NCI-H2196 (cell line): Measurements from ENCODE around the gene MTOR.
"Not testable (repeated sequence)": the region's sequence is repeated elsewhere in the genome, so short reads cannot be mapped to it uniquely, and the experiment has no call there.

Experiments
- DNase-seq: peaks from one replicate; lab custom pipeline; 2025; ENCODE audit not compliant: unreplicated experiment; lab: John Stamatoyannopoulos, UW

MTOR gene

DNA sequence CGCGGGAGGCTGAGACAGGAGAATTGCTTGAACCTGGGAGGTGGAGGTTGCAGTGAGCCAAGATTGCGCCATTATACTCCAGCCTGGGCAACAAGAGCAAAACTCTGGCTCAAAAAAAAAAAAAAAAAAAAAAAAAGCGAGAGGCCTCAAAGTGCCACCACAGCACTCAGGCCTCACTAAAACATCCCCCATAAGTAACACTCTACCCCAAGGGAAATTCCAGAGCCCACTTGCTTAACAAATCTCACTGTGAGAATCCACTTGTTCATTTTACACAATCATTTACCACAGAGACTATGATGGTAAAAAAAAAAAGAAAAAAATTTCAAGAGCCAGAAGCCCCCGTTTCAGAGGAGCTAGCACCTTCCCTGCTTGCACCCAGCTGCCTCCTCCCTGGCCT is 136.4 kb downstream of the MTOR start:
- no peak for DNase-seq

DNA sequence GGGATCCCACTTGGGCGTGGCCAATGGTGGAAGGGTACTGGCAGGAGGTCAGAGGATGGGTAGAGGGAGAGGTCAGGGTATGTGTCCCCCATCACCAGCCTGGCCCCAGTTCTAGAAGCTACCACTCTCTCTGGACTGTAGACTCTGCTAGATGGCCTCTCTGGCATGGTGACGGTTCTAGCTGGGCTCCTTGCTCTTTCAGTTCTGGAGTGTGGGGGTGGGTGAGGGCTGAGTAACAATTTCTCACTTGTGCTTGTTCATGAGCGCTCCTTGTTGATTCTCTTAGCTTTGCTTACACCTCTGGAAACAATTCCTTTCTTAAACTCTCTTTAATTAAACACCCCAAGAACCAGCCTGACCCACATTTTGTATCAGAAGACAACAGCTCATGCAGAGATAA is 137.4 kb downstream of the MTOR start:
- no peak for DNase-seq

DNA sequence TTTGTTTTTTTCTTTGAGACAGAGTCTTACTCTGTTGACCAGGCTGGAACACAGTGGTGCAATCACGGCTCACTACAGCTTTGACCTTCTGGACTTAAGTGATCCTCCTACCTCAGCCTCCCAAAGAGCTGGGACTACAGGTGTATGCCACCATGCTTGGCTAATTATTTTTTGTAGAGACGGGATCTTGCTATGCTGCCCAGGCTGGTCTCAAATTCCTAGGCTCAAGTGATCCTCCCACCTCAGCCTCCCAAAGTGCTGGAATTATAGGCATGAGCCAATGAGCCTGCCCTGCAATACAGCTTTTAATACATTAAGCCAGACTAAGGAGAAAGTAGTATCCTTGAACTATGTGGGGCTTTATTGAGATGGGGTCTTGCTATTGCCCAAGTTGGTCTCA is 146.0 kb downstream of the MTOR start:
- DNase-seq: no peak

DNA sequence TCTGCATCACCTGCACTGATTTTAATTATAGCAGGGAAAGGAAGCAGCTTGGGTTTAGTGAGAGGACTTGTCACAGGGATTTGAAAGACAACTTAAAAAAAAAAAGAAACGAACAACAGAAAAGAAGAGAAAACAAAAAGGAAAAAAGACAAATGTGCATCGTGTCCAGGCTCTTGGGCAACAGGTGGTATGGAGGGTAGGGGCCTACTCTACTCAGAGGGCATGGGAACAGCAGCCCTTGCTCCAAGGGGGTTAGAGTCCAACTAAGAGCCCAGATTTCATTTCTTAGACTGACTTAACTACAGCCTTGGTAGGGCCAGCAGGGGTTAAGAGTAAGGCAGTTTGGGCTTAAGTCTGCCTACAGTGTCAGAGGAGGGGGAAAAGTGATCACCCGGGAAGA is 147.4 kb downstream of the MTOR start:
- DNase-seq: no peak

DNA sequence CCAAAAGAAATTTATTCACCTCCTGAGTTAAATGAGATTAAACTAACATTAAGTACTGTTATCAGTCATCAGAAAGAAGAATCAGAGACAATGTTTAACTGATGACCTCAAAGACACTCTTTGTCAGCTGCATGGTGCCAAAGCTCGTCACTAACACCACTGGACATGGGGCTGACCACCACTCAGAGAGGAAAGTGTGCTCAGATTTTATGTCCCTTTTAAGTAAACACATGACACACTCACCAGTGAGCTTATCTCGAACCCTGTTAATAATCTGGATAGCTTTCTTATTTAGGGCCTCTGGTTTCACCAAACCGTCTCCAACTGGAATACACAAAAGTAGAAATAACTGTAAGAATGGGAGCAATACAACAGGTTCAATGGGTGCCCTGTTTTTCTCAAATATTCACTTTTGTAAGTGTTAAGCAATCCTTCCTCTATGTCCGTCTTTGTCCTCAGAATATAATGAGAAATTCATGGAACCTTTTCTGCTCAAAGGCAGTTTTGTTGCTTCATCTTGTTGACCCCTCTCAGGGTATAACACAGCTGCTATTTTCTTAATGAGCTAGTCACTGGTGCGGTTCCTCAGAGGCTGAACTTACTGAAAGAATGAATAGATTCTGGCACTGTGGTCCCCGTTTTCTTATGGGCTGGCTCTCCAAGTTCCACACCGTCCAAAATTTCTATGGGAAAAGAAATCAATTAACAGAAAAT is 153.1 kb downstream of the MTOR start:
- no peak for DNase-seq

DNA sequence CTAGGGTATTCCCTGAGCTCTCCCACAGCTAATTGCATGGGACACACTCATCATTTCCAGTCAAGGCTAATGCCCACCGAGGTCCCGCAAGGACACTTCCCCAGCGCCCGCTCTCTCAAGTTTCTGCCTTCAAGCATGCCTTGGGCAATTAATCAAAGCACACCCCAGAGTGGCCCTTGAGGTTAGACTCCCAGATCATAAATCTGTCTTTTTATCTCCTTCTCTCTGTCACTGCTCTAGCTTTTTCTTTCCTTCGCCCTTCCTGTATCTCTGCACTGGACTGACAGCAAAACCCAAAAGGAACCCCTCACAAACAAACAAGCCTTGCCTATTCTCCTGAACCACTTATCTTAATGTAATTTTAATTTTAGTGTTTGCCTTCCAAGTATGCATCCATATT is 154.8 kb downstream of the MTOR start:
- DNase-seq: no peak

DNA sequence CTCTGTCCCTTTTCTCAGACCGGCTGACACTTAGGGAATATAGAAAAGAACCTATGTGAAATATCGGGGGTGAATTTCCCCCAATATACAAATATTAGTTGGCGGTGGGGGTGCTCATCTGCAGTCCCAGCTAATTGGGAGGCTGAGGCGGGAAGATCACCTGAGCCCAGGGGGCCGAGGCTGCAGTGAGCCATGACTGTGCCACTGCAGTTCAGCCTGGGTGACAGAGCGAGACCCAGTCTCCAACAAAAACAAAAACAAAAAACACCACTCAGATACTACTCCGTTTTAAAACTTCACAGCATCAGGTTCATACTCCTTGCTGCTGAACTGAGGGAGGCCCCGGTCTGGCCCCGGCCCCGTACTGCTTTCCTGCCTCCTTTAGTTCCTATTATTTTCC is 156.8 kb downstream of the MTOR start:
- DNase-seq: no peak

DNA sequence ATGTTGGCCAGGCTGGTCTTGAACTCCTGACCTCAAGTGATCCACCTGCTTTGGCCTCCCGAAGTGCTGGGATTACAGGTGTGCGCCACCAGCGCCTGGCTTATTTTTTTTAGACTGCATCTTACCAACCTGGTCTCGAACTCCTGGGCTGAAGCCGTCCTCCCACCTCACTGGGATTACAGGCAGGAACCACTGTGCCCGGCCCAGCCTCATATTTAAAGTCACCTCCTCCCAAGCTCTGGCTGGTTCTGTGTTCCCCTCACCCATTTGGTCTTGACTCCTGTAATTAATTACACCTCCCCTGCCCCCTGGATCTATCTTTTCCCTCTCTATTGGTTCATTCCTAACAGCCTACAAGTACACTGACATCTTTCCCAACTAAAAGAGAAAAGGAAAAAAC is 161.0 kb downstream of the MTOR start:
- DNase-seq: no peak

DNA sequence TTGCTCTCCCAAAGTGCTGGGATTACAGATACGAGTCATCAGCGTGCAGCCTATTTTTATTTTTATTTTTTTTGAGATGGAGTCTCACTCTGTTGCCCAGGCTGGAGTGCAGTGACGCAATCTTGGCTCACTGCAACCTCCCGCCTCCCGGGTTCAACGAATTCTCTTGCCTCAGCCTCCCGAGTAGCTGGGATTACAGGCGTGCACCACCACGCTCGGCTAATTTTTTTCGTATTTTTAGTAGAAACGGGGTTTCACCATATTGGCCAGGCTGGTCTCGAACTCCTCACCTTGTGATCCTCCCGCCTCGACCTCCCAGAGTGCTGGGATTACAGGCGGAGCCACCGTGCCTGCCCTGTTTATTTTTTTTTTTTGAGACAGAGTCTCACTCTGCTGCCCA is 161.5 kb downstream of the MTOR start:
- not testable (repeated sequence) for DNase-seq

DNA sequence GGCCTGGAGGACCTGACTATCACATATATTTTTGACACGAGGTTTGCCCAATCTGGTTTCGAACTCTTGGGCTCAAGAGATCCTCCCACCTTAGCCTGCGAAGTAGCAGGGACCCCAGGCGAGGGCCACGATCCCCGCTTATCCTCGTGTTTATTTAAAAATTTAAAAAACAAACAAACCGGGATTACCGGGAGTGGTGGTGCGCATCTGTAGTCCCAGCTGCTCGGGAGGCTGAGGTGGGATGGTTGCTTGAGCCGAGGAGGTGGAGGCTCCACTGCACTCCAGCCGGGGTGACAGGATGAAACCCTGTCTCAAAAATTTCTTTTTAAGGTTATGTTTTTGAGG is 162.2 kb downstream of the MTOR start:
- DNase-seq: no peak

DNA sequence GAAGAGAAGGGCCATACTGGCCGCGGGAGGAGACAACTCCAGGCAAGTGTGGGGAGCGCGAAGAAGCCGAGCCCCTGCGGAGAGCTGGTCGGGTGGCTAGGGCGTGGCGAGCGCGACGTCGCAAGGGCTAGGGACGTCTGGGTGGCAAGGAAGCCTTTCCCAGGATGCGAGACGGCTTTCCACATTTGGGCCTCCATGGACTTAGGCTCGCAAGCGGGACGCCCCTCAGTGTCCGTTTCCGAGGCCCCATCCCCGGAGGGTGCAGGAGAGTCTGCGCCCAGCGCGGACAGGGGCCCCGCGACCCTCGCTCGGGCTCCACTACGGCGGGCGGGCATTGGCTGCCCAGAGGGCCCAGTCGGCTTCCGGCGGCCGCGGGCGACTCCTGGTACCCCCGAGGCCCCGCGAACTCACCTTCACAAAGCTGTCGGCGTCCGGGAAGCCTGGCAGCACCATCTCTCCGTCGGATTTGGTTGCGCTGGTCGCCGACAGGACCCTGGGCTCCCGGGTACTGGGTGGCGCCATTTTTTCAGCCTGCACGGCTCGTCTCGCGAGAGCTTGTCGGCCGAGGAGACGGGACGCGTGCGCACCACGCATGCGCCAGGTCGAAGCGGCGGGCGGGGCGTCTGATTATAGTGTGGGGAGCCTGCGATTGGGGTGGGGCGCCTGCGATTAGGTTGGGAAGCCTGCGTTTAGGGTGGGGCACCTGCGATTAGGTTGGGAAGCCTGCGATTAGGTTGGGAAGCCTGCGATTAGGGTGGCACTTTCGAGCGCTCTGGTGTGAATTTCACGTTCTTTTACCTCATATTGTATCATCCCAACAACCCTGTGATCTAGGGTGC is 162.8 kb downstream of the MTOR start, which contains the start of gene EXOSC10:
Gene EXOSC10 (minus strand): TSS at position 560 of the 839 bp plus-strand sequence. CDS start 38 bp downstream, at position 522.
- peak; percentile 95 for DNase-seq

DNA sequence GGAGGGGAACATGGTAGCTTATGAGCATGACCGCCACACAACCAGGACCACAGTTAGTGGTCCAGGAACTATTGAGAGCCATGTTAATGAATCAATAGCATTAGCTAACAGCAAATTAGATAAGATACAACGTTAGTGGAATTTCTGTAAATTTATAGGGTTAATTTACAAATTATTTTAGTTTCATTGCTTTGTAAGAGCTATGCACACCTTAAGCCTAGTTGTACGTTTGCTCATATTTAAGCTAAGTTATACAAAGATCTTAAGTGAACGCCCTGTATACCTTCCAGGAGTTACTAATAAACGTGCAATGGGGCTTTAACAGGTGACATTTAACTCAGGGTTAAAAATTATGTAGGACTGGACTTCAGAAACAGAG is 163.4 kb downstream of the MTOR start:
- DNase-seq: no peak

DNA sequence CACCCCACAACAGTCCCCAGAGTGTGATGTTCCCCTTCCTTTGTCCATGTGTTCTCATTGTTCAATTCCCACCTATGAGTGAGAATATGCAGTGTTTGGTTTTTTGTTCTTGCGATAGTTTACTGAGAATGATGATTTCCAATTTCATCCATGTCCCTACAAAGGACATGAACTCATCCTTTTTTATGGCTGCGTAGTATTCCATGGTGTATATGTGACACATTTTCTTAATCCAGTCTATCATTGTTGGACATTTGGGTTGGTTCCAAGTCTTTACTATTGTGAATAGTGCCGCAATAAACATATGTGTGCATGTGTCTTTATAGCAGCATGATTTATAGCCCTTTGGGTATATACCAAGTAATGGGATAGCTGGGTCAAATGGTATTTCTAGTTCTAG is 178.6 kb downstream of the MTOR start:
- DNase-seq: not testable (repeated sequence)

DNA sequence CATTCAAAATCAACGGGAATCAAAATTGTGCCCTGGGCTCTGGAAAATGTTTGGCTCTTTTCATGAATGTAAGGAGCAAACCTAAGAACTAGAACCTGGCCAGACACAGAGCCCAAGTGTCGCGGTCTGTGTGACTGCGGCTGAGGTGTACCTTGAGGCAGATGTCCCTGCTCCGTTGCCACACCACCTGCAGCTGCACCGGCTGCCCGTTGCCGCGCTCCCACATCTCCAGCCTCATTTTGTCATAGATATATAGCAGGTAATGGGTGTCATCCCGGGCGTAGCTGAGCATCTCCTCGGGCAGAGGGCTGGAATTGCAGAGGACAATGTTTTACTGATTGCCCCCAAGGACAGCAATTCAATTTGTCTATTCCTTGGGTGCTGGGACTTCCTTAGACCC is 181.4 kb downstream of the MTOR start:
- no peak for DNase-seq

DNA sequence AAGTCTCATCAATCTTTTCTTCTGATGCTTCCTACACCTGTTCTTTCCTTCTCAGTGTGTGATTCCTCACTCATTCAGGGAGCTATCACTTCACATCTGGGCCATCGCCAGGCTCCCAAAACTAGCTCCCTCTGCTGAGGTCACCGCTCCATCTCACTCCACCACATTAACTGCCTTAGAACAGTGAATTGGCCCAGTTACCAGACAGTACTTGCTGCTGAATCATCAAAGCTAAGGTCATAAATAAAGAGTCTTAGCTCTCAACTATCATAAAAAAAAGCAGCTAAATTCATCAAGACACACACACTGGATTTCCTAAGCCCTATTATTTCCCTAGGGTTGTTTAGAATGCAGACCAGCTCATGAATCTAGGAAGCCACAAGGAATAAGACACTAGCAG is 183.7 kb downstream of the MTOR start:
- DNase-seq: no peak

DNA sequence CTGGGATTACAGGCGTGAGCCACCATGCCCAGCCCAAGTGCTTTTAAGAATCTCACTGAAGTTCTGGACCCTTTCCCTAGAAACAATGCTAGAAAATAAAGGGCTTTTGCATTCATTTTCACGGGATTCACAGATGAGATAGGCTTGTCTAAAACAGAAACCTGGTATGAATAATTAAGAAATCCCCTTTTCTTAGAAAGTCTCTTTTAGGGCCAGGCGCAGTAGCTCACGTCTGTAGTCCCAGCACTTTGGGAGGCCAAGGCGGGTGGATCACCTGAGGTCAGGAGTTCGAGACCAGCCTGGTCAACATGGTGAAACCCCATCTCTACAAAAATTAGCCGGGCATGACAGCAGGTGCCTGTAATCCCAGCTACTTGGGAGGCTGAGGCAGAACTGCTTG is 189.0 kb downstream of the MTOR start:
- DNase-seq: not testable (repeated sequence)

DNA sequence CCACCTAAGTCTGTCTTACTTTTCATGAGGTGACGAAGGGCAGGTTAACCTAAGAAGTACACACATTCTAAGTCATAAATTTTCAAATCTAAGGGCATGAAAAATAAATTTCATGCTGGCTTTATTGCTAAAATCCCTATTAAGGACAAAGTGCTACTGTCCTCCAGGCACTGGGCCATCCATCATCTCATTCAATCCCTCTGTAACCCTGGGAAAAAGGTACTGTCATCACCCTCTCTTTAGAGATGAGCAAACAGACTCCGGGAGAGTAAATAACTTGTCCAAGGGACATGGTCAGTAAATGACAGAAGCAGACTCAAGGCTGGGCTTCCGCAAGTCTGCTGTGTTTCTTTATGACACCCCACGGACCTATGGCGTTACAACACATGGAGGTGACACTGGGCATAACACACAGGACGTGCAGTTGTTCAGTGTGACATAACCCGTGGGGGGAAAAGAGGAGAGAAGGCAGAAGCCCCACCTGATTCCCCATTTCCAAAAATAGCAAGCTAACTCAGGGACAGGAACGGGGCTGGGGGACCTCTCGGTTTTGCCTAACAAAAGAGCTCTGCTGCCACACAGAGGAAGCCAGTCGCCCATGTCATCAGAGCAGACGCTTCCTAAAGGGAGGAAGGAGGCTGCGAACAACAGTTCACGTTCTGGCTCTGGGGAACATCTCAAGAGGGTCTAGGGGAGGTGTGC is 190.0 kb downstream of the MTOR start:
- DNase-seq: peak; percentile 23

DNA sequence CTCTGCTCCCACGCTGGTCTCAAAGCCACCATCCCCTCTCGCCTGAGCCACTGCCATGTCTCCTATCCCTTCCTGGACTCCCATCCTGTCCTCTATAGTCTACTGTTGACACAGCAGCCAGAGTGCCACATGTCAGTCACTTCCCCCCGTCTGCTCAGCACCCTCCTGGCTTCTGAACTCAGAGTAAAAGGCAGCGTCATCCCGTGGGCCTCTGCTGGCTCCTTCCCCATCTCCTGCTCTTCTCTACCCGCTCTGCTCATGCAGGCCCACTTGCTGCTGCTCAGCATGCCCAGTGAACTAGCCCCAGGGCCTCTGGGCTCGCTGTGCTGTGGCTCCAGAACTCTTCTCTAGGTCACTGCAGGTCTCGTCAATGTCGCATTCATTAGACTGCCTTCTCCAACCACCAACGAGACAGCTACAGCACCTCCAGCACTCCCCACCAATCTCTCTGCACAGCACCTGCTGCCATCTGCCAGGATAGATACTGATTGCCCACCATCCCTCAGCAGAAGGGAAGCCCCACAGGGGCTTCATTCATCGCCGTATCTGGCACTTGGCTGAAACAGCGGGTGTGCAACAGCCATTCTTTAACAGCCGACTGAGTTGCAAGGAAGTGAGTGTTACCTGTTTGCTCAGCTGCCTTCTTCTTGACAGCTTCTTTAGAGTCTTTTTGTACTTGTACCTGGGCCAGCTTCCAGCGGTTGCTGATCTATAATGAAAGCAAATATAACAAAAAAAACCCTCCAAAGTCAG is 190.7 kb downstream of the MTOR start:
- peak; percentile 38 for DNase-seq

DNA sequence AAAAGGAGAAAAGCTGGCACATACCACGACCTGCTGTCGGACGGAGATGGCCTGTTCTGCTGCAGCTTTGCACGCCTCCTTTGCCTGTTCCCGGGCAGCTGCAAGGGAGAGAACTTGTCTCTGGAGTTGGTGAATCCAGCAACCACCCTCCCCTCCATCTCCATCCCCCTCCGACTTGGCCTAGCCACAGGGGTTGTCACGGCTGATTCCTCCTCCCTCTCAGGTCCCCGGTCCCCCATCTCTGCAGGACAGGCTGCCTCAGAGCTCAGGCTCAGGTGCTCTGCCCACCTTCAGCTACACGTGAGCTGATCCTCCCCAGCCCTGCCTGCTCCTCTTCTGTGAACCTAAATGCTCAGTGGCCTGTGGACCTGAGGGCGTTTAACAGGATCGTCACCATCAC is 191.5 kb downstream of the MTOR start:
- DNase-seq: no peak

DNA sequence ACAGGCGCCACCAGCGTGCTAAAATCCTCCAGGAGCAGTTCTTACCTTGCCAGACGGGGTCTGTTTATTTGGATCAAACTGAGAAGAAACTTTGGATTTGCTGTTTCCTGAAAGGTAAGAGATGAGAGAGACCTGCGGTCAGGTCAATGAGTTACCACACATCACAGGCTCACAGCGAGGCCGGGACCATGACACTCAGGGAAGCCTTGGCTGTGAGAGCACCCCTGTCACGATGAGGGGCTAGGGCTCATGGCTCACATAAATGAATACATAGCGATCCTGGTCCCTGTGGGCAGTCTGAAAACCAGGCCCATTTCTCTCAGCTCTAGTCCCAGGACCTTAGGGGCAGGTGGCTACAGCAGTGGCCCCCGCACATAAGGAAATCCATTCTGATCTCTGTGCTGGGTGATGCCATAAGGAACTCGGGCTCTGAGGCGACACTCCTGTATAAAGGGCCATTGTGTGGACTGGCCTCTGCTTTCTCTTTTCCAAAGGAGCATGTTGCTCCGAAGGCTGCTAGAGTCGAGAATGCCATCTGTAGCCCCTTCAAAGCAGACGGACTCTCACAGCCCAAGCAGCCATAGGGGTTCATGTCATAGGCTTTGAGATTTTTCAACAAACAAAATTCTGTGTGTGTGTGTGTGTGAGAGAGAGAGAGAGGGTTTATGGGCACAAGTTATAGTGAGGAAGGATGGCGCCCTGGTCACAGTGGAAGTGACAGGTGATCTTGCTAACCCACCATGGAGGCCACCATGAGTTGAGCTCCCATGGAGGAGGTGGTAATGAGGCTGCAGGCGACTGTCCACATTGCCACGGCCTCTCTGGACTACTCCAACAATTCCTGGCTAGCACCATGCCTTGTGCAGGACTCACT is 193.5 kb downstream of the MTOR start:
- DNase-seq: no peak
